Ureter (tissue), 1 donor: Measurements from ENCODE around the gene EXOC4. TPM values are rescaled to one million over a fixed set of nuclear protein-coding genes. Genes with fewer than 3 reads are reported as not detected.

Experiments
- DNase-seq: peaks from one replicate; pipeline ENCODE4 v3.0.0-alpha.2; 2020; ENCODE audit warnings: low spot score
- total RNA-seq: library from RNA; stranded (reverse); gene quantifications from one replicate; pipeline ENCODE4 v1.2.4, GENCODE V29; 2023
- donor health status: DM: yes; HTN: yes; CAD: no.

Gene EXOC4
- total RNA-seq, 1 donor from 2014 or later: 145 TPM

DNA sequence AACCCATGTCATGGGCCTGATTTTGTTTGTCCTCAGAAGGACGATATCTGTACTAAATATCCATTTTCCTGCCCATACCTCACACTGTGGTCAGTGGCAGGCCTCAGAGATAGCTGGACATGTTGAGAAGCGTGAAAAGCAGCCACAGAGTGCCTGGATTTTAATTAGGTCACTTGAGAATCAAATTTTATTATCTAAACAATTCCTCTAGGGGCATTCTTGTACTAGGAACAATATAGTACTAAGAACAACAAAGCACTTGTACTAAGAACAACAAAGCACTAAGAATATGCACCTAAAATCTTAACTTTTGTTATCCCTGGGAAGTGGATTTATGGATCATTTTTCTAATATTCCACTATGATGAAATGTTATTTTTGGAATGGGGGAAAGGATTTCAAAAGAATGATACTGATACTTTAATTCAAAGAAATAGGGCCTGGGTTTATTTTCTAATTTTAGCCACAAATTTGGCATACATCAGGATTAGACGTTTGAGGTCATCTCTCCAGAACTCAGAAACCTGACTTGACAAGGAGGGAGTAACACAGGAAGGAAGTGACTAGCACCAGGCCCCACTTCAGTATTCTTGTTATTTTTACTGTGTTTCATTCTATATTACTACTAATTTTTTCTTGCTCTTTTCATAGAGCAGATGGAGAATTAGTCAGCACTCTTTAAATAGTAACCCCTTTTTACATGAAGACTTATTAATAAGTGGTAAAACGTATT lies 112.2 kb downstream of the EXOC4 start:
- DNase-seq: no peak

DNA sequence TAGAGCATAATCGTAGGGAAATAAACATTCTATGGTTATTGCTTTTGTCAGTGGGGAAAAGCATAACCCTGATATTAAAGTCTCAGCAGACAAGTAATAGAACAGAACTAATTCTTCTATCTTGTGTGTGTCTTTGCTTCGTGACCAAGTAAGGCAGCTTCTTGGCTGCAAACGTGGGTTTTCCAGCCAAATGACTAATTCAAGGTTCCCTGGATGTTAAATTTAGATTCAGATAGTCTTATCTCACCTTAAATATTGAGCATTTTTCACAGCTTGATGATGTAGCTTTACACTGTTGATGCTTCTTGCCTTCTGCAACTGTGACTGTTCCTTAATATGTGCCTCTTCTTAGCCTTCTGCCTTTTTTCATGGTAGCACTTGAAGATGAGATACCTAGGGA lies 113.0 kb downstream of the EXOC4 start:
- DNase-seq: no peak

DNA sequence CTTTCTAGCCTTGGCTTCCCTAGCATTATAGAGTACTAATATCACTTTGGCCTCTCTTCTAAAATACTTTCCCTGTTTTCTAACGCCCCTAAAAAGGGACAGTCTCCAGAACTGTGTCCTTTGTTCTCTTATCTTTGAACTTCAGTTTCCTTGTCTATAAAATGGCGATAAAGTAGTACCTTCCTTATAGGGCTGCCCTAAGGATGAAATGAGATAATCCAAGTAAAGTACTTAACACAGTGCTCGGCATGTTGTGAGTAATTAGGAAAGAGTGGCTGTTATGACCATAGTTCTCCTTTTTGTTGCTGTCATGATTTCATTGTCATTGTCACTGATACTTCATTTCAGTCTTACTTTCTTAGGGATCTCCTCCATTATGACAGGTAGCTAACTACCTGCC lies 114.7 kb downstream of the EXOC4 start:
- DNase-seq: no peak

DNA sequence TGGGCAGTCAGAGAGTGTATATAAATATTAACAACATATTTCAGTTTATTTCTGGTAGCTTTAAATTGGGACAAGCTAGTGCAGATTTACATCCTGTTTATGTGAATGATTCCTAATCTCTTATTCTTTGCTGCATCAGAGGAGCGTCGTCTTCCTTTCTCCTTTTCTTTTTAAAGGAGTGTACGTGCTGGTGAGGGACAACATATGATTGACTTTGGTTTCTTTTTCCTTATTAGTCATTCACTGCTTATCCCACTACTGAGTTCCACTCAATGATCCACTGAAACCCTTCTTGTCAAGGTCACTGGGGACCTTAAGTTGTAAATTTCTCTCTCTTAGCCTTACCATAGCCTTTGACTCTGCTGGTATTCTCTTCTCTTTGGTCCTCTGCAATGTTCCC lies 116.3 kb downstream of the EXOC4 start:
- DNase-seq: no peak

DNA sequence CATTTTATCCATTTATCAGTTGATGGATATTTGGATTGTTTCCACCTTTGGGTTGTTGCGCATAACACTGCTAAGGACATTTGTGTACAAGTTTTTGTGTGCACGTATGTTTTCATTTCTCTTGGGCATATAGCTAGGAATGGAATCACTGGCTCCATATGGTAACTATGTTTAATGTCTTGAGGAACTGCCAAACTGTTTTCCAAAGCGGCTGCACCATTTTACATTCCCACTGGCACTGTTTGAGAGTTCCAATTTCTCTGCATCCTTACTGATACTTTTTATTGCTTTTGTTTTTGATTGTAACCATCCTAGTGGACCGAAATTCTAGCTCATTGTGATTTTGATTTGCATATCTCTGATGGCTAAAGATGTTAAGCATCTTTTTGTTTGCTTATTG lies 118.7 kb downstream of the EXOC4 start:
- DNase-seq: no peak

DNA sequence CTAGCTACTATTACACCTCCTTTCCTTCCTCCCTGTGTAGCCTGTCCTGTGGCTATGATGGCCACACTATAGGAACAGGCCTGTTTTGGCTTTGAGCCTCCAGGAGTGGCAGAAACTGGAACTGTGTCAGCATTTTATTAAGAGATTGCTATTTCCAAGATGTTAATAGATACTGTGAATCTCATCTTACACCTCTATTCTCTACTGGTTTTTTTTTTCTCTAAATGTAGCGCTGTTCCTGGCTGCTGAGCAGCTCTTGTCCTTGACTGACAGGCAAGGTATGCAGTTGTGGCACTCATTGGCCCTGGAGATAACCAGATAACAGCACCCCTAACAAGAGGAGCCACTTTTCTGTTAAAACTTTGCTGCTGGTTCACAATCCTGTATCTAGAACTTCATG lies 119.5 kb downstream of the EXOC4 start:
- no peak for DNase-seq

DNA sequence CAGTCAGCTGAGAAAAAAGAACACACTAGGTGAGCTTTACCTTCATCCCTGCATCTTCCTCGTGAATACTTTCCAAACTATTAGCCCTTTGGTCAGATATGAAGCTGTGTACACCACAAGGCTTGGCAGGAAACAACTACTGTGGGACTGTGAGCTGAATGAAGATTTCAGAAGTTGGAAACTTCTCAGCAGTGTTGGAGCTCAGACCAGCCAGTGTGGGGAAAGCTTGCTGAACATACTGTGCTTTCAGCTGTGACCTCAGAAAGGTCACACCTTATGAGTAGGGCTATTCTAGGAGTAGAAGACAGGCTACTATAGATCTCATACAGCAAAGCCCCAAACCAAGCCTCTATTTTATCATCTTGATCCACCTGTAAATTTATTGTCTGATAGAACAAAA lies 123.6 kb downstream of the EXOC4 start:
- DNase-seq: no peak

DNA sequence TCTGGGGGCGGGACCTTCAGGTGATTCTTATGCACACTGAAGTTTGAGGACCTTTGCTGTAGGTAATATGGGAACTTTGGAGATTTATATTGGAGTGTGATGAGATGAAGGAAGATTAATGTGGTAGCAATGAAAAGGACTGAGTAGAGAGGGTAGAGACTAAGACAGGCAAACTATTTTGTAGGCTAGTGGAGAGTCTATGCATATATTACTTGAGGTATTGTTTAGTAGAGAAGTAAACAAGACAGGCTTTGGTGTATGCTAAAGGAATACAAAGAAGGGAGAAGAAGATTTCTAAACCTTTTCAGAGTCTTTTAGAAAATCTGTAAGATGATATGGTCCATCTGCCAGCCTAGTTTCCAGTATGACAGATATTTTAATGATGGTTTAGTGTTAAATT lies 129.1 kb downstream of the EXOC4 start:
- no peak for DNase-seq

DNA sequence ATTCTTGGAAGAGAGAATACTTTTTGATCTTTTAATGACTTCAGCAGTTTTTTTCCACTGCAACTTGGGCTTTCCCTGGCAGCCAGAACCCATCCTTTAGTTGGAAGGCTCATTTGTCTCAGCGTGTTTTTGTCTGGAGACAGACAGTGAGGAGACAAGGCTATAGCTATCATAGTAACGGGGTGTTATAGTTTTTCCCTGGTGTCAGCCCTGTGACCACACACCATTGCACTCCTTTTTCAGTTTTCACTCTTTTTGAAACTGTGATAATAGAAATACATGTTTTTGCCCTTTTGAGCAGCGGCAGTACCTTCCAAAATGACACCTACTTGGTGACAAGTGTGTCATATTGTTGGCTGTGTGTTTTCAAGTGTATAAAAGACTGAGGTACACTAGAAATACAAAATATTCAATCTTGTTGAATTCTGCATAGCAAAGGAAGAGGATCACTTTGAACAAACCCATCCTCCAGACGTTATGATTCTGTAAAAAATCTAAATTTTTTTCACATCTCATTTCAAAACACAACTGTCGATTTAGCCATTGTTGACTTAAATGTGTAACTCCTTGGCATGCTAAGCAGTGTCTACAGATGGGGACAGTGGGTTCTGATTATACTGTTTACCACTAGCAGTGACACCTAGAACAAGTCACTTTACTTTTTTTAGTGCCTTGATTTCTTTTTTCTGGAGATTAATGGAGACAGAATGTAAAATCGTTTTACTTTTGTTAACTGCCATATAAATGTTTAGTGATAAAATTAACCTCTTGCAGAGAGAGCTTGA lies 130.1 kb downstream of the EXOC4 start:
- no peak for DNase-seq

DNA sequence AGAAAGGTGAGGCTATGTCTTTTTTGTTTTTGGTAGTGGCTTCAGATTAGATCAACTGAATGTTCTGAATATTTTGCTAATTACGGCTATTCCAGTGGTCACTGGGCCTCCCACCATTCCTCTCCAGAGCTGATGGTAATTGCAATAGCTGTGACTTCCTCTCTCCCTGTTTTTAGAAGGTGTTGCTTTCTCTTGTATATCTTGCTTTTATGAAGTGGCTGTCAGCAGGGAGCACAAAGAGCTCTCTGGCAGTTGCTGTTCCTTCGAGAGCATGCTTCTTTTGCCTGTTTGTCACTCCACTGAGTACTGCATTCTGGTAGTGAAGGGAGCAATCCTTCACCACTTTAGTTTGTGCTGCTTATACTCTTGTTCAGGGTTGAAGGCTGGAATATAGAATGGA lies 133.3 kb downstream of the EXOC4 start:
- DNase-seq: no peak

DNA sequence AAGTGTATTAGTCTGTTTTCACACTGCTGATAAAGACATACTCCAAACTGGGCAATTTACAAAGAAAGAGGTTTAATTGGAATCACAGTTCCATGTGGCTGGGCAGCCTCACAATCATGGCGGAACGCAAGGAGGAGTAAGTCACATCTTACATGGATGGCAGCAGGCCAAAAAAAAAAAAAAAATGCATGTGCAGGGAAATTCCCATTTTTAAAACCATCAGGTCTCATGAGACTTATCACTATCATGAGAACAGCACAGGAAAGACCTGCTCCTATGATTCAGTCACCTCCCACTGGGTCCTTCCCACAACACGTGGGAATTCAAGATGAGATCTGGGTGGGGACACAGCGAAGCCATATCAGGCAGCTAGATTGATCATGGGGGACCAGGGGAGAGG lies 136.8 kb downstream of the EXOC4 start:
- no peak for DNase-seq

DNA sequence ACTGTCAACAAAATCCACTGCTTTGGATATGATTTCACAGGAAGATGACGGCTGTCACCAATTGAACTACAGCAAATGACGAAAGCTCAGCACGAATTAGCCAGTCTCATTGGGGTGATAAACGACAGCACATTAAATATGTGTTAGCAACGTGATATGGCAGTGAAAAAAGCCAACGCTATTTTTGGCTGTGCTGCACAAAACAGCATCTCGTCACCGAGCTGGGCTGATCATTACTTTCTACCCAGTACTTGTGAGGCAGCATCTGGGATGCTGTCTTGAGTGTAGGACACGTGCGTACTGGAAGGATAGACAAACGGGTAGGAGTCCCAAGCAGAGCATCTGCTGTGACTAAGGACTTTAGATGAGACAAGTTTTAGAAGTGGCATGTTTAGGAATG lies 138.3 kb downstream of the EXOC4 start:
- no peak for DNase-seq

DNA sequence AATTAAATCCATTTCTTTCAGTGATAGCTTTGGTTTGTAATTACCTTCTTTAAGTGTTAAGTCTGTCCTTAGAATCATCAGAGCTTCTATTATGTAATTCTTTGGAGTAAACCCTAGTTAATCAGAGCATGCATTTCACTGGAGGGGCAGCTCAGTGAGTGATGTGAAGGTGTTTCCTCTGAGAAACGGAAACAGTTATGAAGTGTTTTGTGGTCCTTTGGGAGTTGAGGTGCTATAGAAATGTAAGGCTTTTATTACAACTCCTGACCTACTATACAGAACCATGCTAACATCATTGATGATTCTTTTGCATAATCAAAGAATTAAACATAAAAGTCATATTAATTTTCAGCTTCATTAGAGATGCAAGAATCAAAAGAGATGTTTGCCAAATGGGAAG lies 141.5 kb downstream of the EXOC4 start:
- DNase-seq: no peak

DNA sequence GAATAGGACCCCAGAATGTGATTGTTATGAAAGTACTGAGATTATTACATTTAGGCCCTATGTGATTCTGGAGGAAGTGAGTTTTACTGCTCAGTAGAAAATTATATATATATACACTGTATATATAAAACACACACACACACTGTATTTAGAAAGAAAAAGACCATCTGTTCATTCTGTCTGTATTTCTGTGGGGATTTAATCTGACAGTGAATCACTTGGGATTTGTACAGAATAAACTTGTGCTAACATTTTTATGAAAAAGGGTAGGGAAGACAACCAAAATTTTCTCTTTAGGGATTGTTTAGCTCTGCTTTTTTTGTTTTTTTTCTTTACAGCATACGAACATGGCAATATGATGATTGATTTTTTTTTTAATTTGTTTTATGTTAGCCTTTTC lies 142.7 kb downstream of the EXOC4 start:
- DNase-seq: no peak

DNA sequence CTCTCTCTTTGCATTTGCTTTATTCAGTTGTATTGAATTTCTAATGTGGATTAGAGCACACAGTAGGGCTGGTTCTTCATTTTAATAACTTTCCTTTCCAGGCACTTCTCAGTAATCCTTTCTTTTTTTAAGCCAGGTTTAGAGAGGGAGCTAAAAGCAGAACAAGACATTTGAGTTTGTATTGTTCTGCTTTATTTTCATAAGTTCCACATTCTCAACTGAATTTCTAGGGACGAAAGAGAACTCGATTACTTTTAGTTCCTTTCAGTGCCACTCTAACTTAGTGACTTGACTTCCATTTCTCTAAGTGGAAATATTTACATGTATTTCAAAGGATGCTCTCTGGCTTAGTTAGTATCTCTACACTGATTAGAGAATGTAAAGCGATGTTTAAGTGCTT lies 145.6 kb downstream of the EXOC4 start:
- DNase-seq: no peak

DNA sequence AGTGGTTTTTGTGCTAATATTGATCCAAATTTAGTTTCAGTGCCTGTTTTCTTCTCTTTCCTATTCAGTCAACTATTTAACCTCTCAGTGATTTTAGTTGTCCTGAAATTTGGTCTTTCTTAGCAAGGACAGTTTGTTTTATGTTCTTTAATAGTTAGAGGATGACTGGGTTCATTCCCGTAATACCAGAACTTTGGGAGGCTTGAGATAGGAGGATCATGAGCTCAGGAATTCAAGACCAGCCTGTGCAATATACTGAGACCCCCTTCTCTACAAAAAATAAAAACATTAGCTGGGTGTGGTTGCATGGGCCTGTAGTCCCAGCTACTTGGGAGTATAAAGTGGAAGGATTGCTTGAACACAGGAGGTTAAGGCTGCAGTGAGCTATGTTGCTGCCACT lies 148.3 kb downstream of the EXOC4 start:
- no peak for DNase-seq

DNA sequence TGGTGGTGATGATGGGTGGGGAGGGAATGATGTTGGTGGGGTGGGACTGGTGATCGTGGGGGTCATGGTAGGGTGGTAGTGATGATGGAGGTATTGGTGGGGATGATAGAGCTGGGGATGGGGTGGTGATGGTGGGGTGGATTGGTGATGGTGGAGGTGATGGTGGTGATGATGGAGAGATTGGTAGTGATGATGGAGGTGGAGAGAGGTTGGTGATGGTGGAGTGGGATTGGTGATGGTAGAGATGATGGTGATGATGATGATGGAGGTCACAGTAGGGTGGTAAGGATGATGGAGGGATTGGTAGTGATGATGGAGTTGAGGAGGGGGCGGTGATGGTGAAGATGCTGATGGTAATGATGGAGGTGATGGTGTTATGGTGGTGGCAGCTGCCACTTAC lies 155.3 kb downstream of the EXOC4 start:
- DNase-seq: no peak

DNA sequence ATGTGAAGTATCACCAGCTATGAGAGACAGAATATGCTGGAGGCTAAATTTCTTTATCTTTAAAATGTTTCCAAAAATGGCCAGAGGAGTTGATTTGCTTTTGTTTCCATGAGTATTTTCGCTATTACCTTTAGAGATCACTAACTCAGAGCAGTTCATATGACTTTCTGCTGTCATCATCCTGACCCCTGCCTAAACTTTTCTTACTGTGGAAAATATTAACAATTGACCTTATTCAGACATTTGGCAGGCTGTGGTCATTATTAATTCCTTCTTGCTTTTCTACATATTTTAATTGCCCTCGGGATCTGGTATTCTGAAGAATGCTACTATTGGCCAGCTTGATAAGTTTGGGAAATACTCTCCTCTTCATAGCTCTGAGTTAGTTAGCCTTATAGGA lies 156.5 kb downstream of the EXOC4 start:
- DNase-seq: no peak

DNA sequence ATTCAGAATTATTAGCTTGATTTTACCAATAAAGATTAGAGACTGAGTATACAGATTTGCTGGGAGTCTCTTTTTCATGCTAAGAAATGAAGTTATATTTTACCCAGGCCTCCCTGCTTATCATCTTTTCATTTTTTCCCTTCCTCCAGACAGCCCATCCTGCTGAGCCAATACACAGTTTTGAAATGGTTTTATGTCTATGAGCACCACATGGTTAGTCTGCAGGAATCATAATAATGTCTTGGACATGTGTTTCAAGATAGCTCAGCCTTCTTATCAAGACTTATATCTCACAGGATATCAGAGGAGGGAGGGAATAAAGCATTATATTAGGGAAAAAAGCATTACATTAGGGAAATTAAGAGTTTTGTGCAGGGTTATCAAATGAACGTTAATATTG lies 157.1 kb downstream of the EXOC4 start:
- no peak for DNase-seq

DNA sequence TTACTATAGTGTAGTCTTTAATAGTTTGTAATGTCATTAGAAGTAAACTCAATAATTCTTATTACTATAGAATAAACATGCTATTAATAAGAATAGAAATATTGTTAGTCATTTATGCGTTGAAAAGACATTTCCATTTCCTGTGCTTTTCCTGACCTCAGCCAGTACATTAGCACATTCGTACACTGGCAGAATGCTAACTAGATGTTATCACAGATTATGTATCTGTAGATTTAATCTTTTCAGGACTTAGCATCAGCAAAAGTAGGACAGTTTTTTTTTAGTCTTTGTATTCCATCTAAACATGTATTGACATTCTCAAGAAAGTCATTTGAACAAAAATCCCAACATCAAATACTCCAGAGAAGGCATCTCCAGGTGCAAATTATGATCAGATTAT lies 158.5 kb downstream of the EXOC4 start:
- DNase-seq: no peak

DNA sequence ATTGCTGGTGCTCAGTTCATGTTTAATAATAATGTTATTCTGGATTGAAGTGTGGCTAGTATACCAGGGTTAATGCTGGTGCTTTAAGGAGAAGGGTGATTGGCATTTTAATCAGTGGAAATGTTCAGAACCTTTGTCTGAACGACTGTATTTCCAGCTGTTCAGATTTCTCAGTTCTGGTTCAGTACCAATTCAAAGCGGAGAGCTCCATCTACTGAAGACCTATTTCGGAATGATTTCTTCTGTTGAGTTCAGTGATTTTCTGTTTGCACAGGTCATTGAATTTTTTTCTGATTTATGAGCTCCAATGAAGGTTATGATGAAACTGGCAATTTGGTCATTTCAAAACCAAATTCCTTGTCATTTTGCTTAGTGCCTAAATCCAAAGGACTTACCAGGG lies 160.1 kb downstream of the EXOC4 start:
- DNase-seq: no peak

DNA sequence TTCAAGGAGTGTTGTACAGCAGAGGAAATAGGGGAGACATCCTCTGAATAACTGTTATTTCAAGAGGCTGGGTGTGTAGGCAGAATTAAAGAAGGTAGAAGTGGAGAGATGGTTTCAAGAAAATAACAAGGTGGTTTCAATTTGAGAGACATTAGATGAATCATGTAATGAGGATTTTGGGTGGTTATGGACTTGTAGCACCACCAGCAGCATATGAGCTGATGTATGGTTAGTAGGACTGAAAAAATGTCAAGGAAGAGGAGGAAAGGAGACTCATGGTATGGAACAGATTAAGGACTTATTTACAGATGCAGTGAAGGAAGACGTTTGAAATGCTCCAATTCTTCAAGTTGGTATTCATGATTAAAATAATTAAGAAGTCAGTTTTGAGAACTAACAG lies 166.2 kb downstream of the EXOC4 start:
- no peak for DNase-seq

DNA sequence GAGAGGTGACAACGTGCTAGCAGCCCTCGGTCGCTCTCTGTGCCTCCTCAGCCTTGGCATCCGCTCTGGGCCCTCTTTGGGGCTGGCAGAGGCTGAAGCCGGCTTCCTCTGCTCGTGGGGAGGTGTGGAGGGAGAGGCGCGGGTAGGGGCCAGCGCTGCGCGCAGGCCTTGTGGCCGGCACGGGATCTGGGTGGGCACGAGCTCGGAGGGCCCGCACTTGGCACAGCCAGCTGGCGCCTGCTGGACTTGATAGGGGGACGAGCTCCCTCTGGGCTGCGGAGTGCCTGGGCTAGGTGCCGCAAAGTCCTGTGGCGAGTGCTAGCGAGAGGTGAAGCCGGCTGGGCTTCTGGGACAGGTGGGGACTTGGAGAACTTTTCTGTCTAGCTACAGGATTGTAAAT lies 170.7 kb downstream of the EXOC4 start:
- DNase-seq: no peak

DNA sequence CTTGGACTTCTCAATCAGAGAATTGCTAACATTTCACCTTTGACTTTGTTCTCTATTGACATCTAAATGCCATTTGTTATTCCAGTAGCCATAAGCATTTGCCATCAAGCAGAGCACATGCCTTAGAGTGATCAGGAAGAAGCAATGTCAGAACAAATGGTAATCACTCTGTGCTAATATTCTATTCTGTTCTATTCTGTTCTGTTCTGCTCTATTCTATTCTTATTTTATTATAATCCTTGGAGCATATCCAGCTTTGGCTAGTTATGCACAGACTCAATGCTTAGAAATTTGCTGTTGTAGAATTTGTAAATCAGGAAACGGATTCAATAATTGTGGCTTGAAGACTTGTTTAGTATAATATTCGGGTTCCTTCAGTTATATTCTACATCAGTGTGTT lies 175.4 kb downstream of the EXOC4 start:
- no peak for DNase-seq
